ENCODE data around the gene AKR1C3.

GRCh38 chr10:5103481-5103880 lies 9.3 kb downstream of the AKR1C3 start:
- TF ChIP-seq, protein P1, sequence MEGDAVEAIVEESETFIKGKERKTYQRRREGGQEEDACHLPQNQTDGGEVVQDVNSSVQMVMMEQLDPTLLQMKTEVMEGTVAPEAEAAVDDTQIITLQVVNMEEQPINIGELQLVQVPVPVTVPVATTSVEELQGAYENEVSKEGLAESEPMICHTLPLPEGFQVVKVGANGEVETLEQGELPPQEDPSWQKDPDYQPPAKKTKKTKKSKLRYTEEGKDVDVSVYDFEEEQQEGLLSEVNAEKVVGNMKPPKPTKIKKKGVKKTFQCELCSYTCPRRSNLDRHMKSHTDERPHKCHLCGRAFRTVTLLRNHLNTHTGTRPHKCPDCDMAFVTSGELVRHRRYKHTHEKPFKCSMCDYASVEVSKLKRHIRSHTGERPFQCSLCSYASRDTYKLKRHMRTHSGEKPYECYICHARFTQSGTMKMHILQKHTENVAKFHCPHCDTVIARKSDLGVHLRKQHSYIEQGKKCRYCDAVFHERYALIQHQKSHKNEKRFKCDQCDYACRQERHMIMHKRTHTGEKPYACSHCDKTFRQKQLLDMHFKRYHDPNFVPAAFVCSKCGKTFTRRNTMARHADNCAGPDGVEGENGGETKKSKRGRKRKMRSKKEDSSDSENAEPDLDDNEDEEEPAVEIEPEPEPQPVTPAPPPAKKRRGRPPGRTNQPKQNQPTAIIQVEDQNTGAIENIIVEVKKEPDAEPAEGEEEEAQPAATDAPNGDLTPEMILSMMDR (IDR thresholded peaks at IDR 0.05), result no peak
- no peak for TF ChIP-seq POLR2AphosphoS5 (IDR thresholded peaks at IDR 0.05)
- TF ChIP-seq POLR2A (IDR thresholded peaks at IDR 0.05), result no peak

Data from prostate gland (tissue), 2 donors.